IMR-90 (cell line): ENCODE data around the gene ACAD9. TPM values are rescaled to one million over a fixed set of nuclear protein-coding genes. Genes with fewer than 3 reads are reported as not detected.
"Not testable (repeated sequence)": the region's sequence is repeated elsewhere in the genome, so short reads cannot be mapped to it uniquely, and the experiment has no call there.

Experiments used
- ATAC-seq: fragments of 200-7000 bp; cut with Tn5 transposase; 2 replicates; pipeline ENCODE4 v1.9.1; 2020; ENCODE audit warnings: low read depth, mild to moderate bottlenecking, moderate library complexity
- BruUV-seq: library from RNA; stranded (reverse); fragments of 400-500 nt; replicated peaks from 2 replicates; lab custom pipeline; 2021; lab: Mats Ljungman, UMichigan
- CTCF ChIA-PET: fragments of 300-600 bp; formaldehyde crosslinking; extraction: SDS; loops from one replicate; lab custom pipeline; 2021; ENCODE audit warnings: antibody characterized with exemption; lab: Yijun Ruan, JAX
- POLR2A ChIA-PET: fragments of 300-600 bp; sonication (Branson Sonifier 250); formaldehyde crosslinking; loops from one replicate; lab custom pipeline; 2022; ENCODE audit warnings: antibody characterized with exemption; ENCODE audit not compliant: unreplicated experiment; lab: Charles Lee
- DNase-seq: peaks from one replicate; pipeline ENCODE4 v3.0.0; 2013
- H2AFZ ChIP-seq: replicated peaks from 2 replicates; pipeline ENCODE3; 2013; ENCODE audit warnings: low read length, mild to moderate bottlenecking; ENCODE audit not compliant: poor library complexity
- H2AK5ac ChIP-seq: 2 replicates; pipeline ENCODE4 v1.6.1; 2013; ENCODE audit warnings: low read depth, low read length, inconsistent platforms
- H2AK9ac ChIP-seq: replicated peaks from 2 replicates; pipeline ENCODE3; 2013; ENCODE audit warnings: mild to moderate bottlenecking, low read depth, low read length, moderate library complexity; ENCODE audit not compliant: poor library complexity
- H2BK120ac ChIP-seq: 2 replicates; pipeline ENCODE4 v1.6.1; 2013; ENCODE audit warnings: low read depth, low read length, inconsistent platforms
- H2BK15ac ChIP-seq: 3 replicates; pipeline ENCODE4 v1.6.1; 2013; ENCODE audit warnings: low read depth, low read length, inconsistent platforms
- H2BK20ac ChIP-seq: 2 replicates; pipeline ENCODE4 v1.6.1; 2013; ENCODE audit warnings: low read depth, mild to moderate bottlenecking, inconsistent platforms, low read length, moderate library complexity
- H2BK5ac ChIP-seq: 2 replicates; pipeline ENCODE4 v1.6.1; 2013; ENCODE audit warnings: mild to moderate bottlenecking, low read depth, low read length, inconsistent platforms; ENCODE audit not compliant: poor library complexity, severe bottlenecking
- H3K14ac ChIP-seq: replicated peaks from 2 replicates; pipeline ENCODE4 v1.6.1; 2013; ENCODE audit warnings: low read depth, low read length, inconsistent platforms
- H3K18ac ChIP-seq: 2 replicates; pipeline ENCODE4 v1.6.1; 2013; ENCODE audit warnings: low read depth, low read length, control low read depth
- H3K23ac ChIP-seq: 2 replicates; pipeline ENCODE4 v1.6.1; 2013; ENCODE audit warnings: low read depth, low read length, inconsistent platforms
- H3K27ac ChIP-seq: 2 replicates; pipeline ENCODE4 v1.5.1; 2013; ENCODE audit warnings: mild to moderate bottlenecking, control low read depth, low read length; ENCODE audit not compliant: insufficient read depth
- H3K27me3 ChIP-seq: 2 replicates; pipeline ENCODE4 v1.6.1; 2013; ENCODE audit warnings: low read length; ENCODE audit not compliant: control insufficient read depth, insufficient read depth
- H3K36me3 ChIP-seq: 2 replicates; pipeline ENCODE4 v1.6.1; 2013; ENCODE audit warnings: low read length, mixed read lengths; ENCODE audit not compliant: control insufficient read depth, insufficient read depth
- H3K4ac ChIP-seq: 2 replicates; pipeline ENCODE4 v1.6.1; 2013; ENCODE audit warnings: low read depth, low read length, inconsistent platforms
- H3K4me1 ChIP-seq: 2 replicates; pipeline ENCODE4 v1.6.1; 2013; ENCODE audit warnings: low read length, mixed read lengths; ENCODE audit not compliant: control insufficient read depth, insufficient read depth
- H3K4me2 ChIP-seq: 2 replicates; pipeline ENCODE4 v1.6.1; 2013; ENCODE audit warnings: low read depth, mild to moderate bottlenecking, control low read depth, low read length, moderate library complexity
- H3K4me3 ChIP-seq: 2 replicates; pipeline ENCODE4 v1.5.1; 2013; ENCODE audit warnings: low read depth, mild to moderate bottlenecking, control low read depth, low read length, moderate library complexity; ENCODE audit not compliant: insufficient read depth
- H3K56ac ChIP-seq: 2 replicates; pipeline ENCODE4 v1.6.1; 2013; ENCODE audit warnings: low read length, inconsistent platforms; ENCODE audit not compliant: insufficient read depth; ENCODE audit errors: extremely low read depth
- H3K79me1 ChIP-seq, 2 experiments: 2 replicates each; pipeline ENCODE4 v1.6.1; 2013; ENCODE audit warnings: low read length in 2 of 2, inconsistent platforms in 1 of 2, low read depth in 1 of 2
- H3K9ac ChIP-seq: 2 replicates; pipeline ENCODE4 v1.6.1; 2013; ENCODE audit warnings: low read depth, low read length, control low read depth
- H3K9me1 ChIP-seq: 2 replicates; pipeline ENCODE4 v1.6.1; 2013; ENCODE audit warnings: low read length, inconsistent platforms; ENCODE audit not compliant: insufficient read depth
- H3K9me3 ChIP-seq: 2 replicates; pipeline ENCODE4 v1.6.1; 2013; ENCODE audit warnings: low read length; ENCODE audit not compliant: control insufficient read depth, insufficient read depth
- H4K20me1 ChIP-seq: 2 replicates; pipeline ENCODE4 v1.6.1; 2013; ENCODE audit warnings: low read length, inconsistent platforms; ENCODE audit not compliant: insufficient read depth
- H4K5ac ChIP-seq: 2 replicates; pipeline ENCODE4 v1.6.1; 2013; ENCODE audit warnings: mild to moderate bottlenecking, low read depth, low read length, control low read depth
- H4K8ac ChIP-seq, 2 experiments: 2 replicates each; pipeline ENCODE4 v1.6.1; 2013; ENCODE audit warnings: low read depth in 2 of 2, low read length in 2 of 2, control low read depth in 1 of 2, inconsistent platforms in 1 of 2
- H4K91ac ChIP-seq: 2 replicates; pipeline ENCODE4 v1.6.1; 2013; ENCODE audit warnings: low read depth, low read length, inconsistent platforms; ENCODE audit not compliant: insufficient read depth
- WGBS, 2 experiments: methylation state at CpG; one replicate each; pipeline versions ENCODE4 v1.1.5 to v1.1.7; 2013; ENCODE audit warnings: missing lambda C conversion rate in 2 of 2; ENCODE audit not compliant: insufficient read length in 1 of 2; ENCODE audit errors: extremely low coverage in 2 of 2; 5-methylcytosine and 5-hydroxymethylcytosine counted together
- dilution Hi-C: fragments of 300-500 bp; cut with HindIII; formaldehyde crosslinking; loops from one replicate; pipeline ENCODE4 v1.14.3; 2018; ENCODE audit warnings: low sequenced_read_pairs; ENCODE audit not compliant: unreplicated experiment
- in situ Hi-C: fragments of 300-500 bp; cut with MboI; formaldehyde crosslinking; loops from 3 replicates; pipeline ENCODE4 v1.14.3; 2019; ENCODE audit warnings: low sequenced_read_pairs, inconsistent platforms, mixed read lengths
- intact Hi-C: fragments of 100-400 bp; cut with micrococcal nuclease; formaldehyde crosslinking; loops from 2 replicates; pipeline ENCODE4 v1.10.0; 2022
- polyA plus RNA-seq, 3 experiments: library from polyadenylated mRNA; depleted of rRNA; stranded (reverse); fragments of >200 nt; gene quantifications; 2 replicates each; pipeline ENCODE4 v1.2.3, GENCODE V29; 2012; ENCODE audit warnings: low replicate concordance in 1 of 3
- total RNA-seq: library from RNA; depleted of rRNA; stranded (reverse); fragments of >200 nt; gene quantifications from 2 replicates; pipeline ENCODE4 v1.2.3, GENCODE V29; 2012

Gene ACAD9
- total and polyA plus RNA-seq, 2 of the 4 experiments (the other 2 are of a cell fraction), result 31.2 to 41.3 TPM

DNA sequence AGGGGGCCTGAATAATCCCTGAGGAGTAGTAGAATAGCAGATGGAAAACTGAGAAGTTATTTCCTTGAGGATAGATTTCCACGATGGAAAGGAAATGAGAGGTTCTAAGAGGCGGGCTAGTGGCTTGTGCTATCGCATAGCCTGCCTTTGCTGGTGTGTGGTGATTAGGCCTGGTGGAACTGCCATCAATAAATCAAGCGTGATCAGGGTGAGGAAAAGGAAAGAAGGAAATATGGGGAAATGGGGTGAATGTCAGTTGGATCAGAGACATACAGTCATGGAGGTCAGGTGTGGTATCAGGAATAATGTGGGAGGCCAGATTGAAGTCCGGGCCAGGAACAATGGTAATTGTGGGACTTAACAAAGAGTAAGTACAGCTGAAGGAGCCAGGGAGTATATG is 48.7 kb upstream of the ACAD9 start:
- H4K5ac ChIP-seq, H3K9me3 ChIP-seq, H4K91ac ChIP-seq, BruUV-seq, H3K14ac ChIP-seq, intact Hi-C loops, H3K4me2 ChIP-seq, H2AK5ac ChIP-seq, H4K8ac ChIP-seq, H4K20me1 ChIP-seq, POLR2A ChIA-PET, dilution Hi-C loops, H3K9me1 ChIP-seq, H3K27me3 ChIP-seq, H3K4ac ChIP-seq, H3K23ac ChIP-seq, H3K4me3 ChIP-seq, H2BK5ac ChIP-seq, ATAC-seq, CTCF ChIA-PET, H3K18ac ChIP-seq, H3K9ac ChIP-seq, DNase-seq, H2BK20ac ChIP-seq, H3K56ac ChIP-seq, H3K79me1 ChIP-seq, H2BK120ac ChIP-seq, H2BK15ac ChIP-seq, in situ Hi-C loops, H2AFZ ChIP-seq, H2AK9ac ChIP-seq, H3K4me1 ChIP-seq, H3K27ac ChIP-seq, H3K36me3 ChIP-seq: not testable (repeated sequence)
- WGBS, 2 experiments, result 90% methylated on average over 3 of the region's 5 CpGs; no CpG with 5 or more reads in 1 of the 2 experiments

- CTCF ChIA-PET, H2BK15ac ChIP-seq, ATAC-seq, H3K4me1 ChIP-seq, H2BK120ac ChIP-seq, in situ Hi-C loops, POLR2A ChIA-PET, H3K56ac ChIP-seq, H4K91ac ChIP-seq, H2BK20ac ChIP-seq, H3K18ac ChIP-seq, H3K9me3 ChIP-seq, H3K23ac ChIP-seq, H3K9ac ChIP-seq, H3K27ac ChIP-seq, dilution Hi-C loops, DNase-seq, H4K5ac ChIP-seq, H4K20me1 ChIP-seq, intact Hi-C loops, H2AK9ac ChIP-seq, H2AFZ ChIP-seq, H3K9me1 ChIP-seq, H3K4me3 ChIP-seq, H4K8ac ChIP-seq, H2AK5ac ChIP-seq, H3K4ac ChIP-seq, BruUV-seq, H2BK5ac ChIP-seq, H3K4me2 ChIP-seq, H3K14ac ChIP-seq, H3K36me3 ChIP-seq, H3K27me3 ChIP-seq, H3K79me1 ChIP-seq: not testable (repeated sequence)
- WGBS, 2 experiments, result 37% methylated on average over 2 of the region's 5 CpGs; no CpG with 5 or more reads in 1 of the 2 experiments
Observed at GRCh38 chr3:128832979-128833378, 46.4 kb upstream of the ACAD9 start.
